ENCODE results near the gene PKN1.
"Not testable (repeated sequence)": the region's sequence is repeated elsewhere in the genome, so short reads cannot be mapped to it uniquely, and the experiment has no call there.

The PKN1 gene

DNA sequence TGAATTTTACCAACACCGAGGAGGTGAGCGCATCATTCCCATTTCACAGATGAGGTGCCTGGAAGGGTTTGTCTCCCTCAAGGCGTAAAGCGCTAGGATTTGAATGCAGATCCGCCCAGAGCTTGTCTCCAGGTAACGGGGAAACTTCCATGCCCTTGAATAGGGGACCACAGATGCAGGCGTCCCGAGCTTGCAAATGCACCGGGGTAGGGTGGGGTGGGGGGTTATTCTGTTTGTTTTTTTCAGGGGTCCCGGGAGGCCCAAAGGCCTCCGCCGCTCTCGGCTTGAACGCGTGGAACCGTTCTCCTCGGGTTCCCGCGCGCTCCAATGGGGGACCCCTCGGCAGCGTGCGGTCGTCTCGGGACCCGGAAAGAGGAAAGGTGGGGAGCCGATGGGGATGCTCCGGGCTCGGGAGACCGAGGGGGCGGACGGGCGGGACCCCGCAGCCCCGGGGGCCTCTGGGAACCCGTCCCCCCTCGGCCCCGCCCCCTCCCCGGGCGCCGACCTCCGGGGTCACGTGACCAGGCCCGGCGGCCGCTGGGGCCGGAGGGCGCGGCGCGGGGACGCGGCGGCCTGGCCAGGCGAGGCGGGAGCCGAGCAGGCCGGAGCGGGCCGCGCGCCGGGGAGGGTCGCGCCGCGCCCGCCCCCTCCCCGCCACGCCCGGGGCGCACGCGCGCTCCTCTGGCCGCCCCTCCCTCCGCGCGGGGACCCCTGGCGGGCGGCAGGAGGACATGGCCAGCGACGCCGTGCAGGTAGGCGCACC is at the start of gene PKN1:
Gene PKN1 (plus strand): TSS at position 516 of the 763 bp plus-strand sequence. CDS start 216 bp downstream, at position 732.
- DNase-seq, result peak; percentile 63

DNA sequence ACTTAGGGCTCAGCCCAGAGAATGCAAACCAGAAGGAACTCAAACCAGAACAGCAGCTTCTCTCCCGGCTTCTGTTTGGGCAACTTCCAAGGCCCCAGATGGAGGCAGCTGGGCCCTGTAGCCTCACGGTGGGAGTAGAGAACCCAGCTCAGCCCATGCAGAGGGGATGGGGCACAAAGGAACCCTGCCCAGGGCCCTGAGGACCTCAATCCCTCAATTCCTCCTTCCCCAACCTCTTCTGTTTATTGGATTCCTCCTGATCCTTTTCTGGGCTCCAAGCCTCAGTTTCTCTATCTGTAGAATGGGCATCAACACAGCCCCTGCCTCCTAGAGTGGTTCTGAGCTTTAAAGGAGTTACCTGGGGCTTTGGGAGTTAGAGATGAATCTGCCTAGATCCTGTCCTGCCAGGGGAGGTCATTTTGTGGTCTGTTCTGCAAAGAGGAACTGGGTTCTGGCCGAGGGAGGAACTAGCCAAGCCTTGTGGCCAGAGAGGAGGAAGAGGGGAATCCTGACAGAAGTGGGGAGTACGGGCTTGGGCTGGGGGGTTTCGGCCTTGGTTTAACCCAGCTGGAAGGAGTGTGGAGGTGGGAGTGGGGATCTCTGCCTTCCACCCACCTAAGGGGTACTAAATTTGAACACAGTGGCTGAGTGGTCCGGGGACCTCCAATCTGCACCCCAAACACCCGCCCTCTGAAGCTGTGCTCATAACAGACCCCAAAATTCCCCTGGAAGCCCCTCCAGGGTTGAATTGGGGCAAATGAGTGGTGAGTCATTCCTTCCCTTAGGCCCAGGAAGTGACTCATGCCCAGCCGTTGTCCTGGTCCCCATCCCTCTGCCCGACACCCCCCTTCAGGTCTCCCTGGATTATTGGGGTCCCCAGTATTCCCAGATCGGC is 49.2 kb upstream of the PKN1 start:
- peak; percentile 56 for DNase-seq

DNA sequence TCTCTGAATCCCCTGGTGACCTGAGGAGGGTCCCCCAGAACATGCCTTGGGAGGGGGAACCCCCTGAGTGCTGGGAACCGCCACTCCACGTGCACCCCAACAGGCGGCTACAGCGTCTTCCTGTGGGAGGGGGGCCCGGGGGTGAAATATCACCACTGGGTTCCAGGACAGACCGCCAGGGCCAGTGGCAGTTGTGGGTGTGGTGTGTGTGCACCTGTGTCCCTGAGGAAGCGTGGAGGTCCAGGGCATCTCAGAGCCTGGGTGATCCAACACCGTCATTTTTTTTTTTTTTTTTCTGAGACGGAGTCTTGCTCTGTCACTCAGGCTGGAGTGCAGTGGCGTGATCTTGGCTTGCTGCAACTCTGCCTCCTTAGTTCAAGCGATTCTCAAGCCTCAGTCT is 47.6 kb upstream of the PKN1 start:
- DNase-seq, result no peak

DNA sequence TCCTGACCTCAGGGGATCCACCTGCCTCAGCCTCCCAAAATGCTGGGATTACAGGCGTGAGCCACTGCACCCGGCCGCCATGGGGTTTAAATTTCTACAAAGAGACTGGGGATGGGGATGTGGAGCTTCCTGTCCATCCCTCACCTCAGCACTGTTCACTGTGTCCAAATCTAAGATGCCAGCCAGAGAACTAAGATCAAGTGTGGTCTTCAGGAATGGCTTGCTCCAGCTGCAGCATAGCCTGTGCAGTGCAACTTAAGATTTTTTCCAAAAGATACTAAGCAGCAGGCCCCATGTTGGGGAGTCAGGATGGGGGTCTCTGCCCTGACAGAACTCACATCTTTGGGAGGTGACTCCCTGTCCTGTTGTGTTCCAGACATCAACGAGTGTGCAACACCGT is 42.6 kb upstream of the PKN1 start:
- DNase-seq, result no peak

DNA sequence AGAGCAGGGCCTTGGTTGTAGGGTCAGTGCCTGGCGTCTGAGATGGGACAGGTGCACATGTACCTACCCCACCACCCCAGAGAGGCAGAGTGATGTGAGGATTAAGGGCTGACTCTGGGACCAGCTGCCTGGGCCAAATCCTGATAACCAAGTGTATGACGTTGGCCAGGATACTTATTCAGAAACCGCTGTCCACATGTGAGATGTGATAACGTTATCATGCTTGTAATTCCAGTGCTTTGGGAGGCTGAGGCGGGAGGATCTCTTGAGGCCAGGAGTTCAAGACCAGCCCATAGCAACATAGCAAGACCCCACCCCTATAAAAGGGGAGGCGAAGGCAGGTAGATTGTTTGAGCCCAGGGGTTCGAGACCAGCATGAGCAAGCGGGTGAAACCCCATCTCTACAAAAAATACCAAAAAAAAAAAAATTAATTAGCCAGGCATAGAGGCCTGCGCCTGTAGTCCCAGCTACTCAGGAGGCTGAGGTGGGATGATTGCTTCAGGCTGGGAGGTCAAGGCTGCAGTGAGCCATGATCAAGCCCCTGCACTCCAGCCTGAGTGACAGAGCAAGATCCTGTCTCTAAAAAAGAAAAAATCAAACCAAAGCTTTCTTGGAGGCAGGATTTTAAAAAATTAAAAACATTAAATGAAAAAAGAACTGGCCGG is 41.8 kb upstream of the PKN1 start:
- DNase-seq, result no peak

DNA sequence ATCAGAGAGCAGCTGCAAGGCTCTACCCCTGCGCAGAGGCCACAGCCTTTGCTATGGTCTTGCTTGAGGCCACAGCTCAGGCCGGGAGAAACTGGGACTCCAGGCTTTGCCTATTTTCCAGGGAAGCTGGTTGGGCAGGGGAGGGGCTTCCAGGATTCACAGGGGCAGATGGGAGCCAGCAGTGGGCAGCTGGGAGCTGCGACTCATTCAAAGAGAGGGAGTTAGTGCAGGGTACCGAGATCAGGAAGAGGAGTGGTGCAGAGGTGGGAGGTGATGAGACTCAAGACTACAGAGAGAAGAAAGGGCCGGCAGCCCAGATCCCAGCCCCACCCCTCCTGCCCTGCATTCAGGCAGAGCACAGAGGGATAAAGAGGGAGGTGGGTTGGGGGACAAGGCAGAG is 39.8 kb upstream of the PKN1 start:
- no peak for DNase-seq

DNA sequence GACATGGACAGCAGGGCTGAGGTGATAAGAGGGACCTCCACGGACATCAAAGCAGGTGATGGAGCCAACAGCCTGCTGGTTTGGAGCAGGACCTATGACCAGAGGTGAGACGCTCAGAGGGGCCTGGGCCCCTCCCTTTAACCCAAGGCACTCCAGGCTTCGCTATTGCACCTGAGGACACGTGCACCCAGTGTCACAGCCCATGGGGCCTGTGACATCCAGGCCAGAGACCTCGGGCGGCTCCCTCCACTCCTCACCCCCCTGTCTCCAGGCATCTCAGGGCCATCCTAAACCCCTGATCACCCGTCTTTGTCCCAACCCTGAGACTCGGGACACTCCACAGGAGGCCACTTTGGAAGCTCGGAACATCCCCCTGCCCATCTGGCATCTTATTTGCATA is 38.9 kb upstream of the PKN1 start:
- DNase-seq, result no peak

DNA sequence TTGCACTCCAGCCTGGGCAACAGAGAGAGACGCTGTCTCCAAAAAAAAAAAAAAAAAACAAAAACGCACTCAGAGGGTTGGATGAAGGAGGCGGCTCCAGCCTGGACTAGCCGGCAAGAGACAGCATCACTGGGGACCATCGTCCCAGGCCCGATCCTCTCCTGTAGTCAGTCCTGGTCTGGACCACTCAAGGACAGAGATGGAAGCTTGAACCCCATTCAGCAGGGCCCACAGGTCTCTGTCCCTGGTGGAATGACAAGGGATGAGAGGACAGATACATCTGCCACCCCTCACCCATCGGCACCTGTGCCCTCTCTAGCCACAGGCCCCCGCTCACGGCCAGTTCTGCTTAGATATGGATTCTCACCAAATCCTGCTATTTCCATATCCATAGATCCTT is 37.8 kb upstream of the PKN1 start:
- DNase-seq, result no peak

DNA sequence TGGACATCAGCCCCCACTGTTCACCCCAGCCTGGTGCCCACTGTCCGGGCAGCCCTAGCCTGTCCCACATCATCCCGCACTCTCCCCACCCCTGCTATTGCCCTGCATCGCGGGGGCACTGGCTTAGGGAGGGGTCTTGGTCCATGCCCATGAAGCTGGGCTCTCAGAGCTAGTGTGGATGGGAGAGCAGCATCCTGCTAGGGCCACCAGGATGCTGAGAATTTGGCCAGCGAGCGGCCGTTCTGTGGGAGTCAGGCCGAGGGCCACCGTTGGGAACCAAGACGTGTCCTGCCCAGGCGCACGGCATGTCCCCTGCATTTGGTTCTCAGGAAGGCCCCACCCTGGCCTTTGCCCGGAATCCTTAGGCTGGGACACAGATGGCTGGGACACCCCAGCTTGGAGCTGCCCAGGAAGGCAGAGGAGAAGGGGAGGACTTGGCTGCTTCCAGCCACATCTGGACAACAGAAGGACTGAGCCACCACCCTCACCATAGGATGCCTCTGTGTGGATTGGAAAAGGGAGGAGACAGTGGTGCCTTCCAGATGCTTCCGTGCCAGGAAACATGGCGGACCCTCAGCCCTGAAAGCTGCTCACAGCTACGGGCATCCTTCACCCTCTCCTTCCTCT is 37.3 kb upstream of the PKN1 start:
- no peak for DNase-seq

DNA sequence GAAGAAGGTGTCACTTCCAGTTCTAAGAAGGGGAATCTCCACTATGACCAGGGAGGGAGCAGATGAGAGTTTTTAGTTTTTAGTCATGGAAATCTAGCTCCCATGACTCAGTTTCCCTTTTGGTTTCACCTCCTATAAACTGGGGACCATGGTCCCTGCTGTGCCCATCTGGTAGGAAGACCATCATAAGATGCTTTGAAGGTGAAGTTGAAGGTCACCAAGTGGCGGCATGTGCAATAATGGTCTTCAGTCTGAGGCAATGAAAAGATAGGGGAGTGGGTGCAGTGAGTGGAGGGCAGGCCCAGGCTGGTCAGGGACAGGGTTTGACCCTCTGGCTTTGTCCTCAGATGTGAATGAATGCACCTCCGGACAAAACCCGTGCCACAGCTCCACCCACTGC is 36.4 kb upstream of the PKN1 start:
- not testable (repeated sequence) for DNase-seq

DNA sequence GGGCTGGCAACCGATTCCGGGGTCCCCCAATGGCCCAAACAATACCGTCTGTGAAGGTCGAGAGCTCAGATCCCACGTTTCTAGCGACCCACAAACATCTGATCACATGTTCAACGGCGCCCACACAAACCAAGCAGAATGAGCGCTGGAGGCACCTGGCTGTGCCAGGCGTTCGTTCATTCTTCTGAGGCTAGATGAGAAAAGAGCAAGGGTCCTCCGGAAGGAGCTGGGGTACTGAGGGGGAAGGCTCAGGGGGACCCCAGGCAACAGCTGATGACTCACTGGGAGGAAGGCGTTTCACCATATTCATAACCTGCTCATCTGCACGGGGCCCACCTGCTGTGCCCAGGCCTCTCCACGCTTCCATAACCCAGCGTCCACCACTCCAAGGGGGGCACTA is 35.9 kb upstream of the PKN1 start:
- not testable (repeated sequence) for DNase-seq

DNA sequence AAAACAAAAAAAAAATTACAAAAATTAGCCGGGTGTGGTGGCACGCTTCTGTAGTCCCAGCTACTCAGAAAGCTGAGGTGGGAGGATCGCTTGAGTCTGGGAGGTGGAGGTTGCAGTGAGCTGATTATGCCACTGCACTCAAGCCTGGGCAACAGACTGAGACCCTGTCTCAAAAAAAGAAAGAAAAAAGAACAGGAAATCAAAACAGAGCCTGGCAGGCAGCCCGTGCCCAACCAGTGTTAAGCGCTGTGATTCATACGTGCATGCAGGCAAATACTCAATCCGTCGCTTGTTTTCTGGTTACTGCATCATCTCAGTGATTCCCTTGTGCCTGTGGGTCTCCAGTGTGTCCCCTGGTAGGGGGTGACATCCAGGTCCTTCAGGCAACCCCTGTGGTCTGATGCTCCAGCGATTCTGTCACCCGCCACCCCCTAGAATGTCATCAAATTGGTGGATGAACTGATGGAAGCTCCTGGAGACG is 32.1 kb upstream of the PKN1 start:
- peak; percentile 54 for DNase-seq

DNA sequence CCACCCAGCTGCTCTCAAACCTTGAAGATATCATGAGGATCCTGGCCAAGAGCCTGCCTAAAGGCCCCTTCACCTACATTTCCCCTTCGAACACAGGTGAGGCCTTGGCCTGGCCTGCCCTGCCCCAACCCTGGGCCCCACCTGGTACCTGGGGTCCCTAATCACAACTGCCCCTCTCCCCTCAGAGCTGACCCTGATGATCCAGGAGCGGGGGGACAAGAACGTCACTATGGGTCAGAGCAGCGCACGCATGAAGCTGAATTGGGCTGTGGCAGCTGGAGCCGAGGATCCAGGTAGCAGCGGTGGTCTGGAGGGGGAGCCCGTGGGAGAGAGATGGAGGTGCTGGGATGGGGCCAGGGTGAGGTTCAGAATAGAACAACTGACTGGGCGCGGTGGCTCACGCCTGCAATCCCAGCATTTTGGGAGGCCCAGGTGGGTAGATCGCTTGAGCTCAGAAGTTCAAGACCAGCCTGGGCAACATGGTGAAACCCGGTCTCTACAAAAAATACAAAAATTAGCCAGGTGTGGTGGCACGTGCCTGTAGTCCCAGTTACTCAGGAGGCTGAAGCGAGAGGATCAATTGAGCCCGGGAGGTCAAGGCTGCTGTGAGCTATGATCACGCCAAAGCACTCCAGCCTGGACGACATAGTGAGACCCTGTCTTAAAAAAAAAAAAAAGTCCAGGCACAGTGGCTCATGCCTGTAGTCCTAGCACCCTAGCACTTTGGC is 31.5 kb upstream of the PKN1 start:
- DNase-seq, result no peak

DNA sequence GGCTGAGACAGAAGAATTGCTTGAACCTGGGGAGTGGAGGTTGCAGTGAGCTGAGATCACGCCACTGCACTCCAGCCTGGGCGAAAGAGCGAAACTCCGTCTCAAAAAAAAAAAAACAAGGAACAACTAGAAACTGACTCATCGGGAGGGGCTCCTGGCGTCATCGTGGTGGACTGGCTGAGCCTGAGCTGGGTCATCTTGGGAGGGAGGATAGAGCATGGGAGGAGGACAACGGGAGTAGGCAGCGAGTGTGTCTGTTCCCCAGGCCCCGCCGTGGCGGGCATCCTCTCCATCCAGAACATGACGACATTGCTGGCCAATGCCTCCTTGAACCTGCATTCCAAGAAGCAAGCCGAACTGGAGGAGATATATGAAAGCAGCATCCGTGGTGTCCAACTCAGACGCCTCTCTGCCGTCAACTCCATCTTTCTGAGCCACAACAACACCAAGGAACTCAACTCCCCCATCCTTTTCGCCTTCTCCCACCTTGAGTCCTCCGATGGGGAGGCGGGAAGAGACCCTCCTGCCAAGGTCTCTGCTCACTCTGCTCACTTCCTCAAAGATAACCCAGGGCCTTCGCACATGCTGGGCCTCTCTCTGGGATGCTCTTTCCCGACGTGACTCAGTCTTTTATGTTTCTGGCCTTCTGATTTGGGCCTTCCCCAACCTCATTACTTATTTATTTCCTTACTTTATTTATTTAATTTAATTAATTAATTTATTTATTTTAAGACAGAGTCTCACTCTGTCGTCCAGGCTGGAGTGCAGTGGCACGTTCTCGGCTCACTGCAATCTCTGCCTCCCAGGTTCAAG is 30.6 kb upstream of the PKN1 start:
- DNase-seq, result no peak

DNA sequence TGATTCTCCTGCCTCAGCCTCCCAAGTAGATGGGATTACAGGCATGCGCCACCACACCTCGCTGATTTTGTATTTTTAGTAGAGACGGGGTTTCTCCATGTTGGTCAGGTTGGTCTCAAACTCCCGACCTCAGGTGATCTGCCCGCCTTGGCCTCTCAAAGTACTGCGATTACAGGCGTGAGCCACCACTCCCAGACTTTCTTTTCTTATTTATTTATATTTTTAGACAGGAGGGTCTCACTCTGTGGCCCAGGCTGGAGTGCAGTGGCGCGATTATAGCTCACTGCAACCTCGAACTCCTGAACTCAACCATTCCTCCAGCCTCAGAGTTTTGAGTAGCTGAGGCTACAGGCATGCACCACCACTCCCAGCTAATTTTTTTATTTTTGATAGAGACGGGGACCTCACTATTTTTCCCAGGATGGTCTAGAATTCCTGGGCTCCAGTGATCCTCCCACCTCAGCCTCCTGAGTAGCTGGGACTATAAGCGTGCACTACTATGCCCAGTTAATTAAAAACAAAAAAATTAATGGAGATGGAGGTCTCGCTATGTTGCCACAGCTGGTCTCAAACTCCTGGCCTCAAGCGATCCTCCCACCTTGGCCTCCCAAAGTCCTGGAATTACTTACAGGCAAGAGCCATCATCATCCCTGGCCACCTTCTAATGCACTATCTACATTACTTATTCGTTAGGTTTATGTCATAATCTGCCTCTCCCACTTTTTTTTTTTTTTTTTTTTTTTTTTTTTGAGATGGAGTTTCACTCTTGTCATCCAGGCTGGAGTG is 29.8 kb upstream of the PKN1 start:
- DNase-seq, result not testable (repeated sequence)

DNA sequence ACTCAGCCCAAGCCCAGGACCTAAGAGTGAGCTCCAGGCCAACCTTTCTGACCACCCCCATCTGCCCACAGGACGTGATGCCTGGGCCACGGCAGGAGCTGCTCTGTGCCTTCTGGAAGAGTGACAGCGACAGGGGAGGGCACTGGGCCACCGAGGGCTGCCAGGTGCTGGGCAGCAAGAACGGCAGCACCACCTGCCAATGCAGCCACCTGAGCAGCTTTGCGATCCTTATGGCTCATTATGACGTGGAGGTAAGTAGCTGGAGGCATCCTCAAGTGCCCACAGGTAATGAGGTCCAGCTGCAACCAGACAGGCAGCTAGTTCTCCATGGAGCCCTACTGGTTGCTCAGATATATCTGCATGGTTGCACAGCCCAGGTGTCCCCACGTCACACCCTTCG is 28.8 kb upstream of the PKN1 start:
- no peak for DNase-seq

DNA sequence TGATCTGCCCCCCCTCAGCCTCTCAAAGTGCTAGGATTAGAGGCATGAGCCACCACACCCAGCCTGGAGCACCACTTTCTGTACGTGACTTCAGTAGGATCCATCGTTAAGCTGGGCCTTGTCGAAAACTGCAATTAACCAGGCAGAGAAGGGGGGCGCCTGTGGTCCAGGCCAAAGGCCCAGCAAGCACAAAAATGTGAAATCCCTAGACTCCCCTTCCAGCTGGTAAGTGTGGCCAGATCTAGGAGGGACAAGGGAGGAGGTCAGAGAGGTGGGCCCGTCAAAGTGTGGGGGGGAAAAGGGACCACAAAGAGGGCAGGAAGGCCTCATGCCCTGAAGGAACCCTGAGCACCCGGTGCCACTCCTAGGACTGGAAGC is 27.7 kb upstream of the PKN1 start:
- no peak for DNase-seq

DNA sequence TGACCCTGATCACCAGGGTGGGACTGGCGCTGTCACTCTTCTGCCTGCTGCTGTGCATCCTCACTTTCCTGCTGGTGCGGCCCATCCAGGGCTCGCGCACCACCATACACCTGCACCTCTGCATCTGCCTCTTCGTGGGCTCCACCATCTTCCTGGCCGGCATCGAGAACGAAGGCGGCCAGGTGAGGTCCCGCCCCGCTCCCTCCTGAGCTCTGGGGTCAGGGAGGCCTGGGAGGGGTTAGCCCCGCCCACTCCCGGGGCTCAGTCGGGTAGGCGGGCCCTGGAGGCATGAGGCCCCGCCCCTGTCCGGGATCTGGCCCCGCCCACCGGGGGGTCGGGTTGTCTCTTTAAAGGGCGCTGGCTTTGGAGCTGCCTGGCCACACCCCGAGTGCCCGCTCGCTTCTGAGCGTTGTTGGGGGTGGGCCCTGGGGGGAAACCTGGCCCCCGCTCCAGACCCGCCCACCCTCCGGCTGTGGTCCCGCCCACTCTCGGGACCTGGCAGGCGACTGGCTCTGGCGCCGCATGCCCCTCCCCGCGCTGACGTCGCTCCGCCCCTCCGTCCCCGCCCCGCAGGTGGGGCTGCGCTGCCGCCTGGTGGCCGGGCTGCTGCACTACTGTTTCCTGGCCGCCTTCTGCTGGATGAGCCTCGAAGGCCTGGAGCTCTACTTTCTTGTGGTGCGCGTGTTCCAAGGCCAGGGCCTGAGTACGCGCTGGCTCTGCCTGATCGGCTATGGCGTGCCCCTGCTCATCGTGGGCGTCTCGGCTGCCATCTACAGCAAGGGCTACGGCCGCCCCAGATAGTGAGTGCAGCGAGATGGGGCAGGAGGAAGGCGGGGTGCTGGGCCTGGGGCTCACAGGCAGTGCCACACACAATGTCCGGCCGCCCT is 27.1 kb upstream of the PKN1 start:
- peak; percentile 87 for DNase-seq

DNA sequence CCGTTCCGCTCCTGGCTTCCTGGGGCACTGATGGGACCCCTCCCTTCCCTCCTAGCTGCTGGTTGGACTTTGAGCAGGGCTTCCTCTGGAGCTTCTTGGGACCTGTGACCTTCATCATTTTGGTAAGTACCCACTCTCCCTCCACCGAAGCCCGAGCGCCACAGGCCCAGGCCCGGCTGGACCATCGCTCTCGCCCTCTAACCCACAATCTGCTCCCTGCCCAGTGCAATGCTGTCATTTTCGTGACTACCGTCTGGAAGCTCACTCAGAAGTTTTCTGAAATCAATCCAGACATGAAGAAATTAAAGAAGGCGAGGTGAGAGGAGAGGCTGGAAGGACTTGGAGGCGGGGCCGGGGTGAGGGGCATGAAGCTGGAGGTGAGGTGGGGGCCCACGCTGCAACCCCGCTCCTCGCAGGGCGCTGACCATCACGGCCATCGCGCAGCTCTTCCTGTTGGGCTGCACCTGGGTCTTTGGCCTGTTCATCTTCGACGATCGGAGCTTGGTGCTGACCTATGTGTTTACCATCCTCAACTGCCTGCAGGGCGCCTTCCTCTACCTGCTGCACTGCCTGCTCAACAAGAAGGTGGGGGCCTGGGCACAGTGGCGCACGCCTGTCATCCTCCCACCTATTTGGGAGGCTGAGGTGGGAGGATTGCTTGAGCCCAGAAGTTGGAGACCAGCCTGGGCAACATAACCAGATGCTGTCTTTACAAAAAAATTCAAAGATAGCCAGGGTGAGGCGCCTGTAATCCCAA is 26.3 kb upstream of the PKN1 start:
- DNase-seq, result no peak

Measured in CD4-positive, alpha-beta T cell treated with Interleukin-6 for 4 hours (primary cell).